RWPE1 (cell line): ENCODE data around the gene HBG2.

ENCODE experiments used
- CTCF ChIA-PET: fragments of 350-600 bp; sonication (Branson Sonifier 250); formaldehyde crosslinking; extraction: SDS; loops from one replicate; lab custom pipeline; 2021; lab: Yijun Ruan, JAX
- POLR2A ChIA-PET: fragments of 400-600 bp; formaldehyde crosslinking; extraction: SDS; loops from one replicate; lab custom pipeline; 2020; ENCODE audit warnings: antibody characterized with exemption; ENCODE audit not compliant: low non-redundant PET; lab: Yijun Ruan, JAX
- DNase-seq: peaks from one replicate; pipeline ENCODE4 v3.0.0; 2012; ENCODE audit warnings: low spot score
- H3K27ac ChIP-seq: fragments of 450-650 bp; 2 replicates; pipeline ENCODE4 v1.5.1; 2017
- CTCF ChIP-seq: fragments of 450-650 bp; conservative IDR thresholded peaks from 2 replicates; pipeline ENCODE4 v1.5.1; 2017; ENCODE audit warnings: low read depth, mild to moderate bottlenecking

HBG2 gene

GRCh38 chr11:5223146-5223545 is 31.4 kb downstream of the HBG2 start:
- POLR2A ChIA-PET, result interaction anchor here (0.7 kb wide), 1 partner anchor 302 kb away, joined by 3 read pairs; no protein-coding TSS in a partner anchor
- no peak for DNase-seq
- TF ChIP-seq CTCF, result no peak
- CTCF ChIA-PET, result no interaction called here
- no peak overlapping the region for H3K27ac ChIP-seq

GRCh38 chr11:5210376-5210885 is 44.1 kb downstream of the HBG2 start:
- ChIA-PET CTCF (interaction anchor here (0.7 kb wide), 1 partner anchor 454 kb away, joined by 3 read pairs; no protein-coding TSS in a partner anchor), POLR2A (no interaction called here)
- no peak overlapping the region for H3K27ac ChIP-seq
- TF ChIP-seq CTCF, result no peak
- DNase-seq, result no peak

GRCh38 chr11:5204787-5205186 is 49.8 kb downstream of the HBG2 start:
- H3K27ac ChIP-seq, result no peak overlapping the region
- ChIA-PET POLR2A (no interaction called here), CTCF (interaction anchor here (0.6 kb wide), 1 partner anchor 642 kb away, joined by 3 read pairs; no protein-coding TSS in a partner anchor)
- peak; percentile 40 for TF ChIP-seq CTCF
- peak; percentile 70 for DNase-seq

- no peak for TF ChIP-seq CTCF
- CTCF ChIA-PET, result interaction anchor here (0.6 kb wide), 1 partner anchor 170 kb away, joined by 3 read pairs; no protein-coding TSS in a partner anchor
- POLR2A ChIA-PET, result no interaction called here
- no peak overlapping the region for H3K27ac ChIP-seq
- no peak for DNase-seq
Measured at GRCh38 chr11:5203366-5203765, 51.2 kb downstream of the HBG2 start.
